GM23248 (cell line): ENCODE results near the gene PUM1. TPM values are rescaled to one million over a fixed set of nuclear protein-coding genes. Genes with fewer than 3 reads are reported as not detected.

Experiments used
- DNase-seq: peaks from one replicate; pipeline ENCODE4 v3.0.0-alpha.2; 2015
- H2AFZ ChIP-seq: fragments of 200-600 bp; sonication (generic); 2 replicates; pipeline ENCODE4 v1.6.1; 2016; ENCODE audit warnings: antibody characterized with exemption
- H3F3A ChIP-seq: fragments of 200-600 bp; sonication (generic); 2 replicates; pipeline ENCODE4 v1.6.1; 2016; ENCODE audit warnings: mild to moderate bottlenecking, antibody characterized with exemption, mixed run types; ENCODE audit not compliant: insufficient read depth
- H3K27ac ChIP-seq: fragments of 200-600 bp; sonication (generic); 2 replicates; pipeline ENCODE4 v1.5.1; 2016; ENCODE audit warnings: mild to moderate bottlenecking
- H3K27me3 ChIP-seq: fragments of 200-600 bp; sonication (generic); replicated peaks from 2 replicates; pipeline ENCODE4 v1.6.1; 2016; ENCODE audit warnings: mild to moderate bottlenecking; ENCODE audit not compliant: insufficient read depth
- H3K36me3 ChIP-seq: fragments of 200-600 bp; sonication (generic); 2 replicates; pipeline ENCODE4 v1.6.1; 2016; ENCODE audit warnings: low read depth, mild to moderate bottlenecking
- H3K4me1 ChIP-seq: fragments of 200-600 bp; sonication (generic); 2 replicates; pipeline ENCODE4 v1.6.1; 2016; ENCODE audit warnings: mild to moderate bottlenecking; ENCODE audit not compliant: insufficient read depth
- H3K4me2 ChIP-seq: fragments of 200-600 bp; sonication (generic); one replicate; pipeline ENCODE4 v1.6.1; 2016; ENCODE audit warnings: mild to moderate bottlenecking; ENCODE audit not compliant: unreplicated experiment
- H3K4me3 ChIP-seq: fragments of 200-600 bp; sonication (generic); 2 replicates; pipeline ENCODE4 v1.5.1; 2016; ENCODE audit warnings: mild to moderate bottlenecking
- H3K79me2 ChIP-seq: fragments of 200-600 bp; sonication (generic); 2 replicates; pipeline ENCODE4 v1.6.1; 2016; ENCODE audit warnings: mild to moderate bottlenecking; ENCODE audit not compliant: insufficient read depth
- H3K9ac ChIP-seq: fragments of 200-600 bp; sonication (generic); 2 replicates; pipeline ENCODE4 v1.6.1; 2016; ENCODE audit warnings: mild to moderate bottlenecking
- H3K9me2 ChIP-seq: fragments of 200-600 bp; sonication (generic); 2 replicates; pipeline ENCODE4 v1.6.1; 2016; ENCODE audit warnings: mixed run types, mild to moderate bottlenecking, moderate library complexity; ENCODE audit not compliant: insufficient read depth
- H3K9me3 ChIP-seq: fragments of 200-600 bp; sonication (generic); one replicate; pipeline ENCODE4 v1.6.1; 2017; ENCODE audit warnings: low read depth
- H4K20me1 ChIP-seq: fragments of 200-600 bp; sonication (generic); 2 replicates; pipeline ENCODE4 v1.6.0; 2016; ENCODE audit not compliant: insufficient read depth
- EZH2 ChIP-seq: fragments of 200-600 bp; sonication (generic); IDR thresholded peaks from 2 replicates; pipeline ENCODE4 v1.6.1; 2018; ENCODE audit warnings: antibody characterized with exemption, mild to moderate bottlenecking; ENCODE audit not compliant: insufficient read depth, poor library complexity, severe bottlenecking
- EZH2phosphoT487 ChIP-seq: fragments of 200-600 bp; sonication (generic); IDR thresholded peaks from 2 replicates; pipeline ENCODE4 v1.6.1; 2018; ENCODE audit warnings: antibody characterized with exemption, moderate library complexity, mild to moderate bottlenecking, low read depth; ENCODE audit not compliant: insufficient read depth
- WGBS, 2 experiments: methylation state at CpG; one replicate each; pipeline ENCODE4 v1.1.6; 2015 to 2017; ENCODE audit warnings: low lambda C conversion rate in 2 of 2, low coverage in 1 of 2; ENCODE audit errors: missing lambda C conversion rate in 2 of 2; 5-methylcytosine and 5-hydroxymethylcytosine counted together
- in situ Hi-C: fragments of 300-500 bp; cut with MboI; formaldehyde crosslinking; loops from 2 replicates; pipeline ENCODE4 v1.15.0; 2020
- polyA plus RNA-seq: library from polyadenylated mRNA; unstranded; fragments of >200 nt; fragmentation: Nextera tagmentation; extraction: Ambion mirVana; gene quantifications from 2 replicates; pipeline ENCODE4 v1.2.1, GENCODE V29; 2016
- total RNA-seq: library from RNA; depleted of rRNA; stranded (reverse); fragments of >200 nt; shearing (Covaris generic); gene quantifications from 2 replicates; pipeline ENCODE4 v1.2.3, GENCODE V29; 2014

Gene PUM1
- total and polyA plus RNA-seq, 2 experiments from 2014 or later = 46.3 to 49.5 TPM

DNA sequence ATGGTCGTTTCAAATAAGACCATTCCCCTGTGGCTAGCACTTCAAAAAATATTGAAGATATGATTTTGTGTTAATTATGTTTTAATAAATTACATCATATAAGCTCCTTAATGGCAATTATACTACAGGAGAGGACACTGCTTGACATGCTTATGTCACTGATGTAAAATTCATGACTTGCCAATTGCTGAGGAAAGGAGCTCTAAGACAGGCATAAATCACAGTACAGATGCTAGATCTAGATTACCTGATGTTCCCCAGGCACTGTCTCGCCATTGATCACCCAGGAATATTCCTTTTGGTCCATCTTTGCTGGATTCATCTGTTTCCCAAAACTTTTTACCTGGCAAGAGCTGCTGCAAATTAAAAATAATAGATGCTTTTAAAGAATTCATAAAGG is 58.8 kb downstream of the PUM1 start:
- DNase-seq = no peak
- H4K20me1 ChIP-seq = peaks cover 34% of the 10 kb centered on the region
- H3K27ac ChIP-seq = peak overlapping the region; percentile 69

DNA sequence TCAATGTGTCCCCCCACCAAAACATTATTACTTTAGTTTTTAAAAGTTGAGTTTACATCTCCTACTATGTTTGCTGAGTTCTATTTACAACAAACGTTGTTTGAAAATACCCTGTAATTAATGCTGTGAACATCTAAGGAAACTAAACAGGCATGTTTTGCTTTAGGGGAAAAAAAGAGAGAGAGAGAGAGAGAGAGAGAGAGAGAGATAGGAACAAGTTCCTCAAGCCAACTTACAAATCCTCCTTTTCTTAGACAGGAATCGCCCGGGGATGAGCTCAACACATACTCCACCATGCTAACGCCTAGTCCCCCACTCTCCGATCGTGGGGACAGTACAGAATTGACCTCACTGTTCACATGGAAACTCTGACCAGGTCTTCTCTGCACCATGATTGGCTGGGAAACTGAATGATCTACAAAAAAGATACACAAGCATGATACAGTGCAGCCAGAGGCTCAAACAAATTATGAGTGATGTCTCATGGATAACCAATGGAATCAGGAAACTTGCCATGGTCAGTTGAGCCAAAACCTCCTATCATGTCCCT is 59.8 kb downstream of the PUM1 start:
- Histone ChIP-seq H3K79me2 (peaks cover 93% of the 10 kb centered on the region), H3K9me2 (no peaks in the 10 kb centered on the region), H3K4me1 (peaks cover 48% of the 10 kb centered on the region), H3K27ac (peak overlapping the region; percentile 69; the same call in 1 of the 2 replicates), H3K9me3 (no peaks in the 10 kb centered on the region), H3K4me2 (no peak overlapping the region), H2AFZ (no peak overlapping the region), H3K9ac (no peak overlapping the region), H3F3A (peaks cover 63% of the 10 kb centered on the region), H3K4me3 (no peak overlapping the region), H3K27me3 (no peaks in the 10 kb centered on the region), H4K20me1 (peaks cover 23% of the 10 kb centered on the region), H3K36me3 (peaks cover 29% of the 10 kb centered on the region)
- no peak for DNase-seq
- no peak for TF ChIP-seq EZH2
- no peak for TF ChIP-seq EZH2phosphoT487
- in situ Hi-C loops = no loop called here
- WGBS, 2 experiments = 98 to 99% methylated on average over 6 of the region's 6 CpGs

More for the DNA sequence above, 58.8 kb downstream of the PUM1 start:
- in situ Hi-C loops = no loop called here
- H3K4me1 ChIP-seq = peaks cover 57% of the 10 kb centered on the region
- H3K9me3 ChIP-seq = no peaks in the 10 kb centered on the region
- H3K4me2 ChIP-seq = peak overlapping the region; percentile 78
- H3K9me2 ChIP-seq = no peaks in the 10 kb centered on the region
- no peaks in the 10 kb centered on the region for H3K27me3 ChIP-seq
- peak overlapping the region; percentile 54 for H3K4me3 ChIP-seq
- H3F3A ChIP-seq = peaks cover 73% of the 10 kb centered on the region
- H3K9ac ChIP-seq = peak overlapping the region; percentile 41
- H2AFZ ChIP-seq = no peak overlapping the region
- peaks cover 93% of the 10 kb centered on the region for H3K79me2 ChIP-seq
- TF ChIP-seq EZH2 (no peak), EZH2phosphoT487 (no peak)
- H3K36me3 ChIP-seq = peaks cover 27% of the 10 kb centered on the region
- 91 to 98% methylated on average over 2 of the region's 2 CpGs for WGBS, 2 experiments

DNA sequence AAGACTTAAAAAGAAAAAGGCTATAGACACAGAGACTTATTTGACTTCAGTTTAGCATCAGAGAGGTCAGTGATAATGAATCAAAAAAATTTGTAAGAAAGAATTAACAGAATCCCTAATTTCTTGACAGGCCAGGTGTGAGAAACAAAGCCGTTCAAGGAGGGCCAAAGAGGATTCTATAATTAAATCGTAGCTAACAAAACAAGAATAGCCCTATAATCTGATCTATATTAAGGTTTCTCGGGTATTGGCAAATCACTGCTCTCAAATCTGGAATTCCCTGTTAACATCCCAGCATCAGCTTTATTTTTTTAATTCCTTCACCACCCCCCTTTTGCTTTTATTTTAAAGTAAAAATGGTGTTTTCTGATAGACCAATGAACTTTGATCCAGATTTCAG is 60.3 kb downstream of the PUM1 start:
- Histone ChIP-seq H4K20me1 (peaks cover 19% of the 10 kb centered on the region), H3K36me3 (peaks cover 29% of the 10 kb centered on the region)

DNA sequence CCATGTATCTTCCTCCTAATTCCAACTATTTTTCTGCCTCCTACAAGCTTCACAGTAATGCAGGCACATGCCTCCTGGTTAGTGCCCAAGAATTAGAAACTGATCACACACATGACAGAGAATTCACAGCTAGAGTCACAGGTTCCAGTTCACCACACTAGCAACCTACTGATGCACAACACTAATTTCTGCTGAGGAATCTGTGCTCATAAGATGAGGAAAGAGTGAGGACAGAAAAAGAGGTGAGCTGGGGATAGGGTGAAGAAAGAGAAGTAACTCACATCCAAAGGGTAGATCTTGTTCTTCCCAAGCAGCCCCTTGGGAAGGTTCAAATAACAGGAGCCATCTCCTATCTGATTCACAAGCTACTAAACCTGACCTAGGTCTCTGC is 61.3 kb downstream of the PUM1 start:
- H3K4me3 ChIP-seq = no peak overlapping the region
- H3K9me2 ChIP-seq = no peaks in the 10 kb centered on the region
- no peaks in the 10 kb centered on the region for H3K9me3 ChIP-seq
- no peak overlapping the region for H3K27ac ChIP-seq
- H3K9ac ChIP-seq = no peak overlapping the region
- in situ Hi-C loops = no loop called here
- H3F3A ChIP-seq = peaks cover 54% of the 10 kb centered on the region
- no peaks in the 10 kb centered on the region for H3K27me3 ChIP-seq
- H2AFZ ChIP-seq = no peak overlapping the region
- no peak for DNase-seq
- peaks cover 29% of the 10 kb centered on the region for H3K36me3 ChIP-seq
- H4K20me1 ChIP-seq = peaks cover 16% of the 10 kb centered on the region
- H3K4me2 ChIP-seq = no peak overlapping the region
- TF ChIP-seq EZH2phosphoT487 (no peak), EZH2 (no peak)
- peaks cover 34% of the 10 kb centered on the region for H3K4me1 ChIP-seq
- peaks cover 93% of the 10 kb centered on the region for H3K79me2 ChIP-seq

More for the DNA sequence above, 60.3 kb downstream of the PUM1 start:
- no peak for DNase-seq
- peaks cover 43% of the 10 kb centered on the region for H3K4me1 ChIP-seq
- no peak overlapping the region for H3K9ac ChIP-seq
- 96 to 98% methylated on average over 3 of the region's 3 CpGs for WGBS, 2 experiments
- no peak overlapping the region for H2AFZ ChIP-seq
- no peak overlapping the region for H3K27ac ChIP-seq
- H3K79me2 ChIP-seq = peaks cover 93% of the 10 kb centered on the region
- H3F3A ChIP-seq = peaks cover 59% of the 10 kb centered on the region
- in situ Hi-C loops = no loop called here
- no peak for TF ChIP-seq EZH2
- TF ChIP-seq EZH2phosphoT487 = no peak
- no peak overlapping the region for H3K4me2 ChIP-seq
- H3K9me3 ChIP-seq = no peaks in the 10 kb centered on the region
- H3K4me3 ChIP-seq = no peak overlapping the region
- H3K9me2 ChIP-seq = no peaks in the 10 kb centered on the region
- no peaks in the 10 kb centered on the region for H3K27me3 ChIP-seq
